Choroid plexus epithelial cell (primary cell): ENCODE results near the gene RAB11A.
A peak's percentile ranks its signal among the peaks of the same experiment; 100 is the strongest.

Experiments
- DNase-seq: peaks from one replicate; pipeline ENCODE4 v3.0.0-alpha.2; 2010; ENCODE audit warnings: low read depth
- H3K4me3 ChIP-seq: 2 replicates; pipeline ENCODE4 v1.5.1; 2011; ENCODE audit warnings: low read depth, mild to moderate bottlenecking, control low read depth, low read length, moderate library complexity
- CTCF ChIP-seq: conservative IDR thresholded peaks from 2 replicates; pipeline ENCODE4 v1.5.1; 2011; ENCODE audit warnings: low read depth, mild to moderate bottlenecking, control low read depth, inconsistent platforms, low read length, moderate library complexity

The RAB11A gene

GRCh38 chr15:65926899-65927298 lies 57.6 kb downstream of the RAB11A start:
- DNase-seq: no peak
- no peak overlapping the region for H3K4me3 ChIP-seq
- TF ChIP-seq CTCF: no peak

GRCh38 chr15:65927545-65927944 lies 58.3 kb downstream of the RAB11A start:
- H3K4me3 ChIP-seq: no peak overlapping the region
- peak; percentile 49 for TF ChIP-seq CTCF
- no peak for DNase-seq

GRCh38 chr15:65929573-65929972 lies 60.3 kb downstream of the RAB11A start:
- no peak overlapping the region for H3K4me3 ChIP-seq
- no peak for DNase-seq
- TF ChIP-seq CTCF: no peak

GRCh38 chr15:65930134-65930533 lies 60.8 kb downstream of the RAB11A start:
- no peak for DNase-seq
- no peak for TF ChIP-seq CTCF

GRCh38 chr15:65931221-65931620 lies 61.9 kb downstream of the RAB11A start:
- no peak for DNase-seq
- H3K4me3 ChIP-seq: no peak overlapping the region
- TF ChIP-seq CTCF: no peak

More at GRCh38 chr15:65930134-65930533, 60.8 kb downstream of the RAB11A start:
- no peak overlapping the region for H3K4me3 ChIP-seq

GRCh38 chr15:65935391-65935790 lies 66.1 kb downstream of the RAB11A start:
- no peak for TF ChIP-seq CTCF
- DNase-seq: no peak
- no peak overlapping the region for H3K4me3 ChIP-seq

GRCh38 chr15:65936282-65936681 lies 67.0 kb downstream of the RAB11A start:
- no peak overlapping the region for H3K4me3 ChIP-seq
- no peak for TF ChIP-seq CTCF
- DNase-seq: no peak
